IPS-18a (cell line): Measurements from ENCODE around the gene TIGD3.

ENCODE experiments used
- H3K27ac ChIP-seq: one replicate; pipeline ENCODE4 v1.5.1; 2013; ENCODE audit warnings: low read length
- H3K27me3 ChIP-seq: one replicate; pipeline ENCODE4 v1.6.1; 2013; ENCODE audit warnings: mild to moderate bottlenecking, low read length; ENCODE audit not compliant: control insufficient read depth, insufficient read depth
- H3K36me3 ChIP-seq: one replicate; pipeline ENCODE4 v1.6.1; 2013; ENCODE audit warnings: low read depth, low read length; ENCODE audit not compliant: control insufficient read depth
- H3K4me1 ChIP-seq: one replicate; pipeline ENCODE4 v1.6.1; 2013; ENCODE audit warnings: low read depth, low read length; ENCODE audit not compliant: control insufficient read depth
- H3K4me3 ChIP-seq: one replicate; pipeline ENCODE4 v1.5.1; 2013; ENCODE audit warnings: low read length
- H3K9ac ChIP-seq: one replicate; pipeline ENCODE4 v1.6.1; 2013; ENCODE audit warnings: mild to moderate bottlenecking, low read length, moderate library complexity
- H3K9me3 ChIP-seq: one replicate; pipeline ENCODE4 v1.6.1; 2013; ENCODE audit warnings: low read depth, low read length; ENCODE audit not compliant: control insufficient read depth

Gene TIGD3

GRCh38 chr11:65376138-65376713, 21.7 kb downstream of the TIGD3 start:
- Histone ChIP-seq H3K9ac (no peak overlapping the region), H3K4me3 (no peak overlapping the region), H3K9me3 (no peaks in the 10 kb centered on the region), H3K27me3 (no peaks in the 10 kb centered on the region), H3K27ac (no peak overlapping the region), H3K4me1 (no peaks in the 10 kb centered on the region), H3K36me3 (no peaks in the 10 kb centered on the region)

GRCh38 chr11:65377036-65377435, 22.5 kb downstream of the TIGD3 start:
- no peaks in the 10 kb centered on the region for H3K36me3 ChIP-seq
- no peaks in the 10 kb centered on the region for H3K4me1 ChIP-seq
- H3K9ac ChIP-seq, result no peak overlapping the region
- no peak overlapping the region for H3K4me3 ChIP-seq
- no peaks in the 10 kb centered on the region for H3K9me3 ChIP-seq
- no peak overlapping the region for H3K27ac ChIP-seq
- H3K27me3 ChIP-seq, result no peaks in the 10 kb centered on the region

- H3K4me1 ChIP-seq, result peaks cover 7% of the 10 kb centered on the region
- H3K27ac ChIP-seq, result no peak overlapping the region
- H3K9ac ChIP-seq, result no peak overlapping the region
Observed at GRCh38 chr11:65377777-65378176, 23.2 kb downstream of the TIGD3 start.

GRCh38 chr11:65378208-65378927, 23.8 kb downstream of the TIGD3 start:
- no peaks in the 10 kb centered on the region for H3K27me3 ChIP-seq
- no peak overlapping the region for H3K9ac ChIP-seq
- no peak overlapping the region for H3K4me3 ChIP-seq
- H3K27ac ChIP-seq, result no peak overlapping the region
- H3K9me3 ChIP-seq, result no peaks in the 10 kb centered on the region
- peaks cover 8% of the 10 kb centered on the region for H3K4me1 ChIP-seq
- H3K36me3 ChIP-seq, result no peaks in the 10 kb centered on the region

More at GRCh38 chr11:65377777-65378176, 23.2 kb downstream of the TIGD3 start:
- H3K27me3 ChIP-seq, result no peaks in the 10 kb centered on the region
- no peaks in the 10 kb centered on the region for H3K9me3 ChIP-seq
- H3K4me3 ChIP-seq, result no peak overlapping the region
- no peaks in the 10 kb centered on the region for H3K36me3 ChIP-seq

GRCh38 chr11:65378928-65379638, 24.5 kb downstream of the TIGD3 start:
- Histone ChIP-seq H3K27me3 (no peaks in the 10 kb centered on the region), H3K27ac (no peak overlapping the region), H3K4me3 (no peak overlapping the region), H3K36me3 (no peaks in the 10 kb centered on the region), H3K4me1 (peaks cover 8% of the 10 kb centered on the region), H3K9me3 (no peaks in the 10 kb centered on the region), H3K9ac (no peak overlapping the region)

- Histone ChIP-seq H3K9me3 (no peaks in the 10 kb centered on the region), H3K4me3 (no peak overlapping the region), H3K9ac (no peak overlapping the region), H3K4me1 (peaks cover 8% of the 10 kb centered on the region), H3K27me3 (no peaks in the 10 kb centered on the region), H3K36me3 (no peaks in the 10 kb centered on the region), H3K27ac (no peak overlapping the region)
Observed at GRCh38 chr11:65379698-65380459, 25.3 kb downstream of the TIGD3 start.

- Histone ChIP-seq H3K27ac (no peak overlapping the region), H3K36me3 (no peaks in the 10 kb centered on the region), H3K9me3 (no peaks in the 10 kb centered on the region), H3K9ac (no peak overlapping the region), H3K4me1 (peaks cover 8% of the 10 kb centered on the region), H3K27me3 (no peaks in the 10 kb centered on the region), H3K4me3 (no peak overlapping the region)
Observed at GRCh38 chr11:65380460-65381119, 26.0 kb downstream of the TIGD3 start.

GRCh38 chr11:65381716-65382032, 27.1 kb downstream of the TIGD3 start:
- peaks cover 8% of the 10 kb centered on the region for H3K4me1 ChIP-seq
- no peaks in the 10 kb centered on the region for H3K9me3 ChIP-seq
- no peaks in the 10 kb centered on the region for H3K27me3 ChIP-seq
- H3K27ac ChIP-seq, result no peak overlapping the region
- no peak overlapping the region for H3K4me3 ChIP-seq
- H3K36me3 ChIP-seq, result no peaks in the 10 kb centered on the region
- H3K9ac ChIP-seq, result no peak overlapping the region

- H3K9ac ChIP-seq, result no peak within 1 kb of the TSS
- H3K27me3 ChIP-seq, result no peaks in the 10 kb centered on the region
- H3K27ac ChIP-seq, result no peak within 1 kb of the TSS
- H3K9me3 ChIP-seq, result no peaks in the 10 kb centered on the region
- H3K36me3 ChIP-seq, result no peaks in the 10 kb centered on the region
- H3K4me1 ChIP-seq, result peaks cover 8% of the 10 kb centered on the region
- no peak within 1 kb of the TSS for H3K4me3 ChIP-seq
Observed at GRCh38 chr11:65382033-65382803, 27.7 kb downstream of the TIGD3 start, which contains the start of gene SLC25A45. Gene SLC25A45, minus strand, starts transcription at chr11:65382646. Its CDS starts 695 bp downstream, at chr11:65381951.

- H3K27me3 ChIP-seq, result no peaks in the 10 kb centered on the region
- no peaks in the 10 kb centered on the region for H3K36me3 ChIP-seq
- H3K4me1 ChIP-seq, result peaks cover 8% of the 10 kb centered on the region
- no peak overlapping the region for H3K4me3 ChIP-seq
- no peaks in the 10 kb centered on the region for H3K9me3 ChIP-seq
- H3K9ac ChIP-seq, result no peak overlapping the region
- no peak overlapping the region for H3K27ac ChIP-seq
Observed at GRCh38 chr11:65382804-65383368, 28.3 kb downstream of the TIGD3 start.
